Measurements from ENCODE around the gene ERGIC1. TPM values are rescaled to one million over a fixed set of nuclear protein-coding genes. Genes with fewer than 3 reads are reported as not detected.
A peak's percentile ranks its signal among the peaks of the same experiment; 100 is the strongest.

ERGIC1 gene
- total RNA-seq, 1 donor from 2014 or later: 158 TPM

DNA sequence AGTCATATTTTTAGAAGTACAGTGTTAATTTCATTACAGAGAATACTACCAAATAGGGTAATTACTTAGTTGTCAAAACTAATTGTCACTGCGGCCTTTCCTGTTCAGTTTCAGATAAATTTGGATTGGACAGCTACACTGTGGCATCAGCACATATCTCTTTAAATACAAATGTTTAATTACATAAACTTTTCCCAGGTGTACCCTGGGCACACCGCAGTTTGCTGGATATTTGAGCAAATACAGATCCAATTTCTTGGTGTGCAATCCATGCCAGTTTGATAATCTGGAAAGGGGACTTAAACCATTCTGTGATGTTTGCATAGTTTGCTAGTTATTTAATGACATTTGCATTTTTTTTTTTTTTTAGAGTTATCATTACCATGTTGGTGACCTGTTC is 160.4 kb downstream of the ERGIC1 start:
- H3K4me1 Mint-ChIP-seq (ENCODE audit: low read depth): no peaks in the 10 kb centered on the region
- no peaks in the 10 kb centered on the region for H3K27me3 Mint-ChIP-seq
- no peaks in the 10 kb centered on the region for H3K9me3 Mint-ChIP-seq (ENCODE audit: low read depth)
- H3K36me3 Mint-ChIP-seq (ENCODE audit: insufficient read depth): peaks cover 28% of the 10 kb centered on the region
- no peak overlapping the region for H3K4me3 Mint-ChIP-seq (ENCODE audit: low read depth)
- no peak overlapping the region for H3K27ac Mint-ChIP-seq
- DNase-seq (ENCODE audit: low spot score, unreplicated experiment): no peak
- TF ChIP-seq, protein P1, sequence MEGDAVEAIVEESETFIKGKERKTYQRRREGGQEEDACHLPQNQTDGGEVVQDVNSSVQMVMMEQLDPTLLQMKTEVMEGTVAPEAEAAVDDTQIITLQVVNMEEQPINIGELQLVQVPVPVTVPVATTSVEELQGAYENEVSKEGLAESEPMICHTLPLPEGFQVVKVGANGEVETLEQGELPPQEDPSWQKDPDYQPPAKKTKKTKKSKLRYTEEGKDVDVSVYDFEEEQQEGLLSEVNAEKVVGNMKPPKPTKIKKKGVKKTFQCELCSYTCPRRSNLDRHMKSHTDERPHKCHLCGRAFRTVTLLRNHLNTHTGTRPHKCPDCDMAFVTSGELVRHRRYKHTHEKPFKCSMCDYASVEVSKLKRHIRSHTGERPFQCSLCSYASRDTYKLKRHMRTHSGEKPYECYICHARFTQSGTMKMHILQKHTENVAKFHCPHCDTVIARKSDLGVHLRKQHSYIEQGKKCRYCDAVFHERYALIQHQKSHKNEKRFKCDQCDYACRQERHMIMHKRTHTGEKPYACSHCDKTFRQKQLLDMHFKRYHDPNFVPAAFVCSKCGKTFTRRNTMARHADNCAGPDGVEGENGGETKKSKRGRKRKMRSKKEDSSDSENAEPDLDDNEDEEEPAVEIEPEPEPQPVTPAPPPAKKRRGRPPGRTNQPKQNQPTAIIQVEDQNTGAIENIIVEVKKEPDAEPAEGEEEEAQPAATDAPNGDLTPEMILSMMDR (IDR thresholded peaks at IDR 0.05; ENCODE audit: unreplicated experiment): no peak

DNA sequence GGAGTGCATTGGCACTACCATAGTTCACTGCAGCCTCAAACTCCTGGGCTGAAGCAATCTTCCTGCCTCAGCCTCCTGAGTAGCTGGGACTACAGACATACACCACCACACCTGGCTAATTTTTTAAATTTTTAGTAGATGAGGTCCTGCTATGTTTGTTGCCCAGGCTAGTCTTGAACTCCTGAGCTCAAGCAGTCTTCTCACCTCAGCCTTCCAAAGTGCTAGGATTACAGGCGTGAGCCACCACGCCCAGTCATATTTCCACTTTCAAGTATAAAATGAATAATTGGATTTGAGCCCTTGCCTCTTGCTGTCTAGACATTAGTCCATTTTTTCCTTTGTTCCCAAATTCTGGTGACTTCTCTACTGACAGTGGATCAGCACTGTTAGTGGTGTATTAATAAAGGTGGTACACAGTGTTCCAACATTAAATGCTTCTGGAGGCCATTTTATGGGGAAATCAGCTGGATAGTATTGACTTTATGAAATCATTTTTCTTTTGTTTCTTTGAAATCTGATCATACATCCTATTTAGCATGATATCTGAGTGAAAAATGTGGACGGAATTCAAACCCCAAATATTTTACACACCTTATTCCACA is 165.4 kb downstream of the ERGIC1 start:
- TF ChIP-seq, protein P1 (IDR thresholded peaks at IDR 0.05; ENCODE audit: unreplicated experiment): no peak
- no peak for DNase-seq (ENCODE audit: low spot score, unreplicated experiment)
- Mint-ChIP-seq H3K4me3 (ENCODE audit: low read depth) (no peak overlapping the region), H3K27ac (no peak overlapping the region), H3K36me3 (ENCODE audit: insufficient read depth) (peaks cover 13% of the 10 kb centered on the region), H3K9me3 (ENCODE audit: low read depth) (no peaks in the 10 kb centered on the region), H3K4me1 (ENCODE audit: low read depth) (peaks cover 2% of the 10 kb centered on the region), H3K27me3 (no peaks in the 10 kb centered on the region)

DNA sequence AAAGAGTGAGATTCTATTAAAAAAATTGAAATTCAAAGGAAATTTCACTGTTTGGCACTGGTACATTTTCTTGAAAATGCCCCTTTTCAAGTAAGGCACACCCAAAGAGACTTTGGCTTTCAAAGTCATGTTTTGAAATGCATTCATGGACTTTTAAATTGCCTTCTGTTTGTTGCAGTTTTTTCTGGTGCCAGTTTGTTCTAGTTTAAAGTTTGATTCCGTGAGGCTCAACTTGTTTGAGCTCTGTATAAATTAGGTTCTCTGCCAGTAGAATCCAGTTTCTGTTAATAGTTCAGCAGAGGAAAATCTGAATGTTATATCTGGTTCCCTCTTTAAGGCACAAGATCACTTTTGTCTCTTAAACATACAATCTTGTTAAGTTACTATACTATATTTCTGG is 165.9 kb downstream of the ERGIC1 start:
- TF ChIP-seq, protein P1 (IDR thresholded peaks at IDR 0.05; ENCODE audit: unreplicated experiment): no peak
- peaks cover 2% of the 10 kb centered on the region for H3K4me1 Mint-ChIP-seq (ENCODE audit: low read depth)
- H3K27ac Mint-ChIP-seq: no peak overlapping the region
- no peak for DNase-seq (ENCODE audit: low spot score, unreplicated experiment)
- no peaks in the 10 kb centered on the region for H3K27me3 Mint-ChIP-seq
- peaks cover 13% of the 10 kb centered on the region for H3K36me3 Mint-ChIP-seq (ENCODE audit: insufficient read depth)
- no peaks in the 10 kb centered on the region for H3K9me3 Mint-ChIP-seq (ENCODE audit: low read depth)
- no peak overlapping the region for H3K4me3 Mint-ChIP-seq (ENCODE audit: low read depth)

DNA sequence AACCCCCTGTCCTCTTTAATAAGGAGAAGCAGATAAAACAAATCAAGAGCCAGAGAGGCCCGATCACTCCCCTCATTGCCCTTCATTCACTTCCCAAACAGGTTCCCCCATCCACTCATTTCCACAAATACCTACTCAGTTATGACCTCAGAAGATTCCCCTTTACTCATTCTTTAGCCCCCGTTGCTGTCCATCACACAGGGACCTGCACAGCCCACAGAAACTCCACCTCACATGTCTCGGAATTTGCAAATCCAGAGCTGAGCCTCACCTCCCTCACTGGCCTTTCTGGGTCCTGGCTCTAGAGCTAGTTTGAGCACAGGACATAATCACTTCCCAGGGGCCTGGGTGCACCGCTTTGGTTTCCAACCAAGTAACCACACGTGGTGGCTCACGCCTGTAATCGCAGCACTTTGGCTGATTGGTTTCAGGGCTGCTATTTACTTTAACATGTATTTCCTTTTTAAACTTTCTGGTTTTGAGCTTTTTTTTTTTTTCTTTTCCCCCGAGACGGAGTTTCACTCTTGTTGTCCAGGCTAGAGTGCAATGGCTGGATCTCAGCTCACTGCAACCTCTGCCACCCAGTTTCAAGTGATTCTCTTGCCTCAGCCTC is 167.3 kb downstream of the ERGIC1 start:
- Mint-ChIP-seq H3K4me1 (ENCODE audit: low read depth) (peaks cover 2% of the 10 kb centered on the region), H3K4me3 (ENCODE audit: low read depth) (no peak overlapping the region), H3K9me3 (ENCODE audit: low read depth) (no peaks in the 10 kb centered on the region), H3K27ac (peak overlapping the region; percentile 46), H3K36me3 (ENCODE audit: insufficient read depth) (peaks cover 10% of the 10 kb centered on the region), H3K27me3 (no peaks in the 10 kb centered on the region)
- TF ChIP-seq, protein P1 (IDR thresholded peaks at IDR 0.05; ENCODE audit: unreplicated experiment): no peak
- DNase-seq (ENCODE audit: low spot score, unreplicated experiment): no peak

Other genes starting within 250 kb of the ERGIC1 start
- 4.0 and 4.3 TPM in 2 replicates for gene NEURL1B, start 193.0 kb upstream of the ERGIC1 start, total RNA-seq
- 40.7 and 42.0 TPM in 2 replicates for gene DUSP1, start 63.1 kb upstream of the ERGIC1 start, total RNA-seq
- gene RPL26L1, start 125.2 kb downstream of the ERGIC1 start, total RNA-seq: 36.1 and 38.4 TPM in 2 replicates
- 137 and 142 TPM in 2 replicates for gene ATP6V0E1, start 149.5 kb downstream of the ERGIC1 start, total RNA-seq
- gene CREBRF, start 222.1 kb downstream of the ERGIC1 start, total RNA-seq: 17.4 and 17.8 TPM in 2 replicates